ENCODE measurements around the gene RPP38.

The RPP38 gene

DNA sequence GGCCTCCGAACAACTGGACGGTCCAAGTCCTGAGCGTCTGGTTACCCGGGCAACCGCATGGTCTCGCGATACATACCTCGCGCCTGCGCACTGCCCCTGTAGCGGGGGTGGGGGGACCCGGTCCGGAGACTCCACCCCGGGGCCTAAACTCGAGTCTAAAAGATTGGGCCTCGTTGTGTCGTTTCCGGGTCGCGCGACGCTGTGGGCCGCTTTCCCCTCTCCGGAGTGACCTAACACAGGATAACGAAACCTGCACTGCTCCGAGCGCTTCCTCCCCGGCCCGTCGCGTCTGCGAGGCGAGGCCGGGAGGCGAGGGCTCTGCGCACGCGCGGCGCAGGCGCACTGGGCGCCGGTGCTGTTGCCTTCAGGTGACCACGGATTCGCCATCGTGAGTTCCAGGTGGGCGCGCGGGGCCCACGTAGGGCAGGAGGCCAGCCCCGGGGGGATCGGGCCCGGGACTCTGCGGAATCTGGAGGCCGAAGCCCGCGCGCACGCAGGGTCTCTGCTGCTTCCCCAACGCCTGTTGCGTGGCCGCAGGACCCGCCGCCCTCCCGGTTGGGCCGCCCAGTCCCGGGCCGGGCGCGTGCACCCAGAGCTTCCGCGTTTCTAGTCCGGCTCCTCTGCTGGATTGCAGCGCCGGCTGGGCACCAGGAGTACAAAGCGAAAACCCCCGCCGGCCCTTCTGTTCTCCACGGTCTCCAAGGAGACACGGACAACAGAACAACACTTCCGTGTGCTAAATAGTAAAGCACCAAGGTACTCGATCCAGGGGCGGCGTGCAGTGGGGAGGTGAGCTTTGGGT is at the start of gene RPP38:
Gene RPP38 (plus strand): TSS at position 345 of the 802 bp plus-strand sequence. CDS start 5,960 bp downstream, outside the sequence.
- peak; percentile 95 for DNase-seq

- DNase-seq, result no peak
Measured at GRCh38 chr10:15049533-15049932, 47.6 kb upstream of the RPP38 start.

- DNase-seq, result no peak
Measured at GRCh38 chr10:15052121-15052520, 45.0 kb upstream of the RPP38 start.

DNA sequence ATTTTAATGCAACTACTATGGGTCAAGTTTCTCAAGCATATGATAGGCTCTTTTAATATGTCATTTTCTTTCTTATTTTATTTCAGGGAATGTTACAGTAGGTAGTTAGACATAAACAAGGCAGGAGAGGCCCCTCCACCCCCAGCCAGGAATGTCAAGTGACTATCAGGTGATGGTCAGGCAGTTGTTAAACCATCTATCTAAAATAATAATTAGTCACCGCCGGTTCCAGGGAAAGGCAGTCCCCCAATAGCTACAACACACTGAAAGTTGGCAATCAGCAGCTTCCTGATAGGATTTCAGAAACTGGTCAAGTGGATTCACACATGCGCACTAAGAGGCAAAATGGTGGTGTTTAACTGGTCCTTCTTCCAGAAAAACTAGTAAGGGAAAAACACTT is 44.1 kb upstream of the RPP38 start:
- DNase-seq, result no peak

DNA sequence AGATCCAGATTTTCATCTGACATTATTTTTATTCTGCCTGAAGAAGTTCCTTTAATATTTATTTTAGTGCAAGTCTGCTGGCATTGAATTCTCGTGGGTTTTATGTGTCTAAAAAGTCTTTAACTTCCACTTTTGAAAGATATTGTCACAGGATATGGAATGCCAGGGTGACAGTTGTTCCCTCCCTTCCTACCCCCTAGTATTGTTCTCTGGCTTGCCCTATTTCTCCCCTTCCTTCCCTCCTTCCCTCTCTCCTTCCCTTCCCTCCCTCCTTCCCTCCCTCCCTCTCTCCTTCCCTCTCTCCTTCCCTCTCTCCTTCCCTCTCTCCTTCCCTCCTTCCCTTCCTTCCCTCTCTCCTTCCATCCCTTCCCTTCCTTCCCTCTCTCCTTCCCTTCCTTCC is 38.5 kb upstream of the RPP38 start:
- no peak for DNase-seq

DNA sequence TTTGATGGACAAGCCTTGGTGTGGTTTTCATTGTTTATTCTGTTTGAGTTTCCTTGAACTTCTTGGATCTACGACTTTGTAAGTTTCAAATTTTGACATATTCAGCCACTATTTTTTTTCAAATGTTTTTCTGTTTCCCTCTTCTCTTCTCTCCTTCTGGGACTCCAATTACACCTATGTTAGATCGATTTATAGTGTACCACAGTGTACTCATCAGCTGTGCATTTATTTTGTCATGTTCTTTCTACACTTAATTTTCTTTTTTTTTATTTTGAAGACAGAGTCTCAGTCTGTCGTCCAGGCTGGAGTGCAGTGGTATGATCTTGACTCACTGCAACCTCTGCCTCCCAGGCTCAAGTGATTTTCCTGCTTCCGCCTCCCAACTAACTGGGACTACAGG is 37.2 kb upstream of the RPP38 start:
- DNase-seq, result no peak

DNA sequence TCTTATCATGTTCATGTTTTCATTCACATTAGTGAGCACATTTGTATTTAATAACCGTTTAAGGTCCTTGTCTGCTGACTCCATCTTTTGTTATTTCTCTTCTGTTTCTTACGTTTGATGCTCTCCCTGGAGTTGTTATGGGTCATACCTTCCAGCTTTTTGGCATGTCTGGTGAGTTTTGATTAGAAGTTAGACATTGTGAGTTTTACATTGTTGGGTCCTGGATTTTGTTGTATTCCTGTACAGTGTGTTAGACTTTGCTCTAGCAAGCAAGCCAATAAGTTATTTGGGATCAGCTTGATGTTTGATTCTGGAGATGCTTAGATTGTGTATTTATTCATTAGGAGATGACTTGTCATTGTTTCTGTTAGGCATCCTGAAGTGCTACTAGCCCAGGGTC is 36.5 kb upstream of the RPP38 start:
- no peak for DNase-seq

DNA sequence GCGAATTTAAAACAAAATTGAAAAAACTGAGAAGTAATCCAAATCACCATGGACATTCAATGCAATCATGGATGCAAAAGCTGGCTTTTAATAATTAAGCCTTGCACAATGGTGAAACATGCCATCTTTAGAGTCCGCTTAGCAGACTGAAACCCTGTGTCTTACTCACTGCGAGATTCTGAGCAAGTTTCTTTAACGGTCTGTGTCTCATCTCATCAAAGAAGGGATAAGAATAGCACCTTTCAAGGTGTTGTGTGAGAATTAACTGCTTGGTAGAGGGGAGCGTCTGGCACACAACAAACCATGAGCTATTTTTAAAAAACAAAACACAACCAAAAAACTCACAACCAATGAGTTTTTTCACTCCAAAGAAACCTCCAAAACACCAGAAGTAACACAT is 30.0 kb upstream of the RPP38 start:
- DNase-seq, result no peak

DNA sequence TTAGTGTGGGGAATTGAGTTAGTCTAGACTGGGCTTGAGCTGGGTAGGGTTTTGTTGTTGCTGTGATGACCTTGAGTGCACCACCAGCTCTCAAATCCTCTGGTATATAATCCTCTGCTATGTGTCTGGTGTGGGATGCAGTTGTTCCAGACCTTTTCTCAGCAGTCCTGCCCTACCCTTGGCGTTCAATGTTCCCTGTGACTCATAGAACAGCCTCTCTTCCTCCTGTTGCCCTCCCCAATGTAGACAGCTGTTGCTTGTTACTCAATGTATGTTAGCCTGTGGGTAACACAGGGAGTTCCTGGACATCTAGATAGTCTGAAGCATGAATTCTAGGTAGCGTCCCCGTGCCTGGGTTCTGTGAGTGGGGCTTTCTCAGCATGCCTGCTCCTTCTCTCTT is 28.4 kb upstream of the RPP38 start:
- DNase-seq, result no peak

GRCh38 chr10:15069230-15069629 is 27.9 kb upstream of the RPP38 start:
- no peak for DNase-seq

DNA sequence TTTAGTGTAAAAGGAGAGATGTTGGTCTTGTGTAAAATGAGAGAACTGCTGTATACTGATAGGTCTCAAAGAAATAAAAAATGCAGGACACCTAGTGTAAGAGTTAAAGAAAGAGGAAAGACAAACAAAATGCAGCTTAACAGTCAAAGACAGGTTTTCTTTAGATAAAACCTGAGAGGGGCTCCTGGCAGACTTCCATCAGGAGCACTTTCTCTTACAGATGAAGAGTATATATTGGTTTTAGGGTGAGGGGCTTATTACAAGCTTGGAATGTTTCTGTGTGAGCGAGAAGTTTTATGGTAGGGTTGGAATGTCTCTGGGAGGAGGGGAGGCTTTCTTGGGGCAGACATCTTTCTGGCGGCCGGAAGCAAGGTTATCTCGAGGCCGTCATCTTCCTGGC is 24.8 kb upstream of the RPP38 start:
- no peak for DNase-seq

DNA sequence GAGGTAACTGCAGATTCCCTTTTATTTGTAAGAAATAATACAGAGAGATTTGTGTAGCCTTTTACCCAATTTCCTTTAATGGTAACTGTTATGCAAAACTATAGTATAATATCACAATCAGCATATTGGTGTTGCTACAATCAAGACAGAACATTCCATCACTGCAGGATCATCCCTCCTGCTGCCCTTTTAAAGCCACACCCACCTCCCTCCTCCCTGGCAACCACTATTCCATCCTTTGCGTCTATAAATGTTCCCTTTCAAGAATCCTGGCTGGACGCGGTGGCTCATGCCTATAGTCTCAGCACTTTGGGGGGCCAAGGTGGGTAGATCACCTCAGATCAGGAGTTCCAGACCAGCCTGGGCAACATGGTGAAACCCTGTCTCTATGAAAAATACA is 21.7 kb upstream of the RPP38 start:
- no peak for DNase-seq

DNA sequence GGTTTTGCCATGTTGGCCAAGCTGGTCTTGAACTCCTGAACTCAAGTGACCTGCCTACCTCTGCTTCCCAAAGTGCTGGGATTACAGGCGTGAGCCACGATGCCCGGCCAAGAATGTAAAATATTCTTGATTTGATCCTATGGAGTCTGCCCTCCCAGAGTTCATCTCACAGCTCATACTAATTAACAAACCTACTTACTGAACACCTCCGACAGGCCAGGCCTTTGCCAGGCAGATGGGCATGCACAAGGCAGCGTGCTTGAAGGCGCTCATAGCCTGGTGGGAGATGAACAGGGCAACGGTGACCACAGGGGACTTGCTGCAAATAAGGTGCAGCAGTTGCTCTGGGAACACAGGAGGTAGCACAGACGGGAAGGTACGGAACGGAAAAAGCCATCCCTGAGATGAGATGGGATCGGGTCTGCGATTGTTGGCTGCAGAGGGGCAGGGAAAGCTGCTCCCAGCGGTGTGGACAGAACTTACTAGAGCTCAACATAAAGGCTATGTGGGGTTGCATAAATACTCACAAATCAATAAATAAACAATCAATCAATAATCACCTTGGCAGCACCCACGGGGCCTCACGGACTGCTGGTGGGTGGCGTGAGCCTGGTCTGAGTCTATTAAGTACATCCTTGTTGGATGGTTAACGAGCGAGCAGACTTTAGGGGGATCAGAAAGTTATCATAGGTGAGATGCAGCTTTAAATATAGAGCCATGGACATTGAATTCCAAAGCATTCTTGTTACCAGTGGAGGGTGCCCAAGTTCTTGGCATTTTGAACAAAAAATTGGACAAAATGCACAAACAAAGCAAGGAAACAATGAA is 13.3 kb upstream of the RPP38 start:
- no peak for DNase-seq

- no peak for DNase-seq
Measured at GRCh38 chr10:15084502-15084922, 12.6 kb upstream of the RPP38 start.

DNA sequence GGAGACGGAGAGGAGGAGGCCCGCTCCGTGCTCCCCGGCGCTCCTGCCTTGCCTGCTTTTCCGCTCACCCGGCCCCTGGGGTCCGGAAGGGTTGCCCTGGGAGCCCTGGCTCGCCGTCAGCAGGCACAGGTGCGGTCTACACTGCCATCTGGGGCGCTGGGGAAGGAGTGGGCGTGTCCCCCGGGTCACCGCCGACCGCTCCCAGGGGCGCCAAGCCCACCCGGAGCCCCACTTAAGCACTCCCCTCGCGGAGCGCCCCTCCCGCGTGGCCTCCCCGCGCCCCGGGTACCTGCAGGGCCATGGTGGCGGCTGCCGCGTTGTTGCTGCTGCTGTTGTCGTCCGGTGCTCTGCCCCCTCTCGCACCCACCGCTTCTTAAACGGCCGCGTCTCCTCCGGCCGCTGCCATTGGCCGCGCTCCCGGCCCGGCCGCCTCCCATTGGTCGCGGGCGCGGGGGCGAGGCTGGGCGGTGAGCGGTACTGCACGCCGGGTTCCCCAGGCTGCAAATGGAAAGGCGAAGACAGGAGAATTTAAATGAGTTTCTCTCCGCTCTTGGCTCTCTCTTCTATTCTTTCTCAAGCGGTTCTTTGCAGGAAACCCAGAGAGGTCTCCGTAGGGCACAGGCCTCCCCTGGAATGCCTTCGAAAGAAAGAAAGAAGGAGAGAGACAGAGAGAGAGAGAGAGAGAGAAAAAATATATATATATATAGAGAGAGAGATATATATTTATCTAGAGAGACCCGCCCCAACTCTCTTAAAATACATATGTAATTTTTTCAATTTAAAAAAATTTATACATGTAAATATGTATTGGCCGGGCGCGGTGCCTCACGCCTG is 8.5 kb upstream of the RPP38 start, which contains the start of gene ACBD7:
Gene ACBD7 (minus strand): TSS at position 349 of the 834 bp plus-strand sequence. CDS start 48 bp downstream, at position 301.
- DNase-seq, result peak; percentile 81

DNA sequence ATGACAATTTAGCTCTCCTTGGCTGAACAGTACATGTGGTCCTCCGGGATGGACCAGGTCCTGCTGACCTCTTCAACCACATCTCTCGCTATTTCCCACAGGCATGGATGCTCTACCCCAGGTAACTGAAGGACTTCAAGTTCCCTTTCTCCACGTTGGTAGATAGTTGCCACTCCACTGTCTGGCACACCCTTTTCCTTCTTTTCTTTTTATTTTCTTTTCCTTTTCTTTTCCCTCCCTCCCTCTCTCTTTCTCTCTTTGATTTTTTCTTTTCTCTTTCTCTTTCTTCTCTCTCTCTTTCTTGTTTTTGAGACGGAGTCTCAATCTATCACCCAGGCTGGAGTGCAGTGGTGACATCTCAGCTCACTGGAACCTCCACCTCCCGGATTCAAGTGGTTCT is 5.7 kb upstream of the RPP38 start:
- DNase-seq, result no peak

DNA sequence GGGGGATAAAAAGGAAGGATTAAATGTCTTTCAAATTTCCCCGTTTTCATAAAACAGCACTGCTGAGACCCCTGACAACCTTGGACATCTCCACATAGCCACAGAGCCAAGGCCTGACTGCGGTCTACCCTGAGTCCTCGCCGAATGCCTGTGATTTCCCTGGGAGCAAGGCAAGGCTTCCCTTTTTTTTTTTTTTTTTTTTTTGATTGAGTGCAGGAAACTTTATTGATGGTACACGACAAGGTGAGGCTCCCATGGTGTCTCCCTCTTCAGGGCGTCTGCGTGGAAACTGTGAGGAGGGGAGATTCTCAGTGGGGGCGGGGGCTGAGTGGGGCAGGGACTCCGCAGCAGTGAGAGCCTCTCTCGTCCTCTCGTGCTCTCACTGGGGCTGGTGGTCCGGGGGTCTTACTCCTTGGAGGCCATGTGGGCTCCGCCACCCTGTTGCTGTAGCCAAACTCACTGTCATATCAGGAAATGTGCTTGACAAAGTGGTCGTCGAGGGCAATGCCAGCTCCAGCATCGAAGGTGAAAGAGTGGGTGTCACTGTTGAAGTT is 4.2 kb upstream of the RPP38 start:
- DNase-seq, result no peak

DNA sequence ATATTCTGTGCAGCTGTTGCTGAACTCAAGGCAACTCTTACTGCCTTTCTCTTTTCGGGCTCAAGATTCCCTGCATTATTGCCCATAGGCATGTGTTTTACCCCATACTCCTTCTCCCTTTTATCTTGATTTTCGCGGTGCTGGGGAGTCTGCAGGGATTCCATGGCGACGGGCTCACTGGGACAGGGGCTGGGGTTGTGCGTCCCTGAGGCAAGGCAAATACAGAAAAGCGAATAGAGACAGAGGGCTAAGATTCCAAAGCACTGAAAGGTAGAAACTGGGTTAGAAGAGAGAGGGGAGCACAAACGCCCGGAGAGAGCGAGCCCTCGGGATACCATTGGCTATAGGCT is 519 bp upstream of the RPP38 start:
- DNase-seq, result no peak

DNA sequence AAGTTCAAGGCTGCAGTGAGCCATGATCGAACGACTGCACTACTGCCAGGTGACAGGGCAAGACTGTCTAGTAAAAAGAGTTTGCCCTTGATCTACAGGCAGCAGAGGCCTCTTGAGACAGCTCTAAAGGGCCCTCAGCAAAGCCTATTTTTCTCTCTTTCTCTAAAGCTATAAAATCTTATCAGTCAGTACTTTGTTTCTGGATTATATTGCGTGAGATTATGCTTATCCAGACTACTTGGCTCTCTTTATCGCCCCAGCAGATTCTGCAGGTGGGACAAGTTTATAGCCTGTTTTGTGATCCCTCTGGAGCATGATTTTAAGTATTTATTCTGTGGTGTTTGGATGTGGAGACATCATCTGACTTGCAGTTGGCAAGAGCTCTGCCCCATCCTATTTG is 2.7 kb downstream of the RPP38 start:
- DNase-seq, result no peak

DNA sequence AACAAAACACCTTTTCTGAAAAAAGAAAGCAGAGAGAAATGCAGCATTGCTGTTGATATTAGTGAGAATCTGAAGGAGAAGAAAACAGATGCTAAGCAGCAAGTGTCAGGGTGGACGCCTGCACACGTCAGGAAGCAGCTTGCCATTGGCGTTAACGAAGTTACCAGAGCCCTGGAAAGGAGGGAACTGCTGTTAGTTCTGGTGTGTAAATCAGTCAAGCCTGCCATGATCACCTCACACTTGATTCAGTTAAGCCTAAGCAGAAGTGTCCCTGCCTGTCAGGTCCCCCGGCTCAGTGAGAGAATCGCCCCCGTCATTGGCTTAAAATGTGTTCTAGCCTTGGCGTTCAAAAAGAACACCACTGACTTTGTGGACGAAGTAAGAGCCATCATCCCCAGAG is 6.4 kb downstream of the RPP38 start:
- no peak for DNase-seq

- peak; percentile 78 for DNase-seq
Measured at GRCh38 chr10:15106352-15107013, 9.3 kb downstream of the RPP38 start.

DNA sequence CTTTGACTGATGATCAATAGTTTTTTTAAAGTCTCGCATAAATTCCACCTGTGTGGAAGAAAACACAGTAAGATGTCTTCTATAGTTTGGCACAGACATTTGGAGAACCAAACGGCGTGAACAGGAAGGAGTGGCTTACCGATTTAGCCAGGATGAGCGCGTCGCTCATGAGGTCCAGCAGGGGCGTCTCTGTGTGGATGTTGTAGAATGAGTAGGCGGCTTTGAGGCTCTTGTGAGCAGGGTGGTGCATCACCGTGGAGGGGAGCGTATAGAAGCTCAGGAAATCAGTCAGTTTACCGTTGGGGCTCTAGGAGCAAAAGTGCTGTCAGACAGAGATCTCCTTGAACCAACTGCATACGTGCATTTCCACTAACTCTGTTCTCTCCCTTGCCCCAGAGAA is 15.5 kb downstream of the RPP38 start:
- DNase-seq, result no peak
